Measurements from ENCODE around the gene MGLL. TPM values are rescaled to one million over a fixed set of nuclear protein-coding genes. Genes with fewer than 3 reads are reported as not detected.

The MGLL gene
- total RNA-seq, 1 experiment from 2014 or later, result 2.1 TPM

DNA sequence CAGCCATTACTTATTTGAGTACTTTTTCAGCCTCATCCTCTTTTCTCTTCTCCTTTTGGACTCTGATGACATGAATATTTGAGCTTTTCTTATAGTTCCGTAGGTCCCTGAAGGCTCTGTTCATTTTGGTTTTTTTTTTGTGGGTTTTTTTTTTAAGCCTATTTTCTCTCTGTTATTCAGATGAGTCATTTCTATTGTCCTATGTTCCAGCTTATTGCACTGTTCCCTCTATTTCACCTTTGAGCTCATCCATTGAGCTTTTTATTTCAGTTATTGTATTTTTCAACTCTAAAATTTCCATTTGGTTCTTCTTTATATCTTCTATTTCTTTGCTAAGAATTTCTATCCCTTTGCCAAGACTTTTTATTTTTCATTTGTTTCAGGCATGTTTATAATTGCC is 7.2 kb upstream of the MGLL start:
- Histone ChIP-seq H3K27me3 (ENCODE audit: control insufficient read depth, insufficient read depth, low read length) (no peaks in the 10 kb centered on the region), H3K36me3 (ENCODE audit: control insufficient read depth, insufficient read depth, low read length) (no peaks in the 10 kb centered on the region), H3K4me1 (ENCODE audit: control insufficient read depth, insufficient read depth, low read length) (no peaks in the 10 kb centered on the region), H3K4me3 (ENCODE audit: low read depth in 2 of 2, low read length in 2 of 2) (no peak overlapping the region), H3K9me3 (ENCODE audit: control insufficient read depth, insufficient read depth, low read depth, low read length) (peaks cover 22% of the 10 kb centered on the region; the same call in 1 of the 2 replicates), H3K27ac (ENCODE audit: low read length) (no peak overlapping the region)
- TF ChIP-seq, protein P1, sequence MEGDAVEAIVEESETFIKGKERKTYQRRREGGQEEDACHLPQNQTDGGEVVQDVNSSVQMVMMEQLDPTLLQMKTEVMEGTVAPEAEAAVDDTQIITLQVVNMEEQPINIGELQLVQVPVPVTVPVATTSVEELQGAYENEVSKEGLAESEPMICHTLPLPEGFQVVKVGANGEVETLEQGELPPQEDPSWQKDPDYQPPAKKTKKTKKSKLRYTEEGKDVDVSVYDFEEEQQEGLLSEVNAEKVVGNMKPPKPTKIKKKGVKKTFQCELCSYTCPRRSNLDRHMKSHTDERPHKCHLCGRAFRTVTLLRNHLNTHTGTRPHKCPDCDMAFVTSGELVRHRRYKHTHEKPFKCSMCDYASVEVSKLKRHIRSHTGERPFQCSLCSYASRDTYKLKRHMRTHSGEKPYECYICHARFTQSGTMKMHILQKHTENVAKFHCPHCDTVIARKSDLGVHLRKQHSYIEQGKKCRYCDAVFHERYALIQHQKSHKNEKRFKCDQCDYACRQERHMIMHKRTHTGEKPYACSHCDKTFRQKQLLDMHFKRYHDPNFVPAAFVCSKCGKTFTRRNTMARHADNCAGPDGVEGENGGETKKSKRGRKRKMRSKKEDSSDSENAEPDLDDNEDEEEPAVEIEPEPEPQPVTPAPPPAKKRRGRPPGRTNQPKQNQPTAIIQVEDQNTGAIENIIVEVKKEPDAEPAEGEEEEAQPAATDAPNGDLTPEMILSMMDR (IDR thresholded peaks at IDR 0.05), result no peak
- TF ChIP-seq POLR2AphosphoS5 (IDR thresholded peaks at IDR 0.05; ENCODE audit: low read depth, low read length) (no peak), TCF7L2 (IDR thresholded peaks at IDR 0.05; ENCODE audit: low read depth, low read length) (no peak), SIN3A (IDR thresholded peaks at IDR 0.05; ENCODE audit: borderline replicate concordance, insufficient read depth, low read depth, low read length) (no peak)
- TF ChIP-seq, protein P2, sequence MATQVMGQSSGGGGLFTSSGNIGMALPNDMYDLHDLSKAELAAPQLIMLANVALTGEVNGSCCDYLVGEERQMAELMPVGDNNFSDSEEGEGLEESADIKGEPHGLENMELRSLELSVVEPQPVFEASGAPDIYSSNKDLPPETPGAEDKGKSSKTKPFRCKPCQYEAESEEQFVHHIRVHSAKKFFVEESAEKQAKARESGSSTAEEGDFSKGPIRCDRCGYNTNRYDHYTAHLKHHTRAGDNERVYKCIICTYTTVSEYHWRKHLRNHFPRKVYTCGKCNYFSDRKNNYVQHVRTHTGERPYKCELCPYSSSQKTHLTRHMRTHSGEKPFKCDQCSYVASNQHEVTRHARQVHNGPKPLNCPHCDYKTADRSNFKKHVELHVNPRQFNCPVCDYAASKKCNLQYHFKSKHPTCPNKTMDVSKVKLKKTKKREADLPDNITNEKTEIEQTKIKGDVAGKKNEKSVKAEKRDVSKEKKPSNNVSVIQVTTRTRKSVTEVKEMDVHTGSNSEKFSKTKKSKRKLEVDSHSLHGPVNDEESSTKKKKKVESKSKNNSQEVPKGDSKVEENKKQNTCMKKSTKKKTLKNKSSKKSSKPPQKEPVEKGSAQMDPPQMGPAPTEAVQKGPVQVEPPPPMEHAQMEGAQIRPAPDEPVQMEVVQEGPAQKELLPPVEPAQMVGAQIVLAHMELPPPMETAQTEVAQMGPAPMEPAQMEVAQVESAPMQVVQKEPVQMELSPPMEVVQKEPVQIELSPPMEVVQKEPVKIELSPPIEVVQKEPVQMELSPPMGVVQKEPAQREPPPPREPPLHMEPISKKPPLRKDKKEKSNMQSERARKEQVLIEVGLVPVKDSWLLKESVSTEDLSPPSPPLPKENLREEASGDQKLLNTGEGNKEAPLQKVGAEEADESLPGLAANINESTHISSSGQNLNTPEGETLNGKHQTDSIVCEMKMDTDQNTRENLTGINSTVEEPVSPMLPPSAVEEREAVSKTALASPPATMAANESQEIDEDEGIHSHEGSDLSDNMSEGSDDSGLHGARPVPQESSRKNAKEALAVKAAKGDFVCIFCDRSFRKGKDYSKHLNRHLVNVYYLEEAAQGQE (IDR thresholded peaks at IDR 0.05; ENCODE audit: insufficient read depth in 1 of 2, low read depth in 2 of 2, low read length in 1 of 2), result no peak
- ChIA-PET CTCF (no interaction called here), POLR2A (no interaction called here)
- intact Hi-C loops (cut with micrococcal nuclease; ENCODE audit: unreplicated experiment), result loop anchor here (10.0 kb wide), 1 partner anchor 135 kb away; no protein-coding TSS in a partner anchor
- ATAC-seq (no peak), DNase-seq (ENCODE audit: low read depth, low spot score) (no peak)
- no TSS peak for BruUV-seq (replicated peaks)
- in situ Hi-C loops (cut with HindIII; ENCODE audit: low pct_unique_long_range_greater_than_20kb, low sequenced_read_pairs), result no loop called here

DNA sequence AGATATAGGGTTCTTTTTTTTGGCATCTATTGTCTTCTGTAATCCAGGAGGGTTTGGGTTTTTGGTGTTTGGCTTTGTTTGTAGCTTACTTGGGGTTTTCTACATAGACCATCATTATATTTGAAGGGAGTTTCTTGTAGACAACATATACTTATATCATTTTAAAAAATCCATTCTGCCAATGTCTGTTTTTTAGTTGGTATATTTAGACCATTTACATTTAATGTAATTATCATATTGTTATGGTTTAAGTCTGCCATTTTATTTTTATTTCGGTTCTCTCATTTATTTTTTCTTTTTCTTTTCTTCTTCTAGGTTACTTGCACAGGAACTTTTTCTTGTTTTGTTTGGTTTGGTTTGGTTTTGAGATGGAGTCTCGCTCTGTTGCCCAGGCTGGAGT is 5.5 kb upstream of the MGLL start:
- ATAC-seq, result no peak
- no TSS peak for BruUV-seq (replicated peaks)
- CTCF ChIA-PET, result no interaction called here
- no peak for DNase-seq (ENCODE audit: low read depth, low spot score)
- POLR2A ChIA-PET, result no interaction called here
- TF ChIP-seq TCF7L2 (IDR thresholded peaks at IDR 0.05; ENCODE audit: low read depth, low read length) (no peak), SIN3A (IDR thresholded peaks at IDR 0.05; ENCODE audit: borderline replicate concordance, insufficient read depth, low read depth, low read length) (no peak), POLR2AphosphoS5 (IDR thresholded peaks at IDR 0.05; ENCODE audit: low read depth, low read length) (no peak)
- TF ChIP-seq, protein P1 (IDR thresholded peaks at IDR 0.05), result no peak
- TF ChIP-seq, protein P2 (IDR thresholded peaks at IDR 0.05; ENCODE audit: insufficient read depth in 1 of 2, low read depth in 2 of 2, low read length in 1 of 2), result no peak
- Histone ChIP-seq H3K4me3 (ENCODE audit: low read depth in 2 of 2, low read length in 2 of 2) (no peak overlapping the region), H3K9me3 (ENCODE audit: control insufficient read depth, insufficient read depth, low read depth, low read length) (peaks cover 22% of the 10 kb centered on the region; the same call in 1 of the 2 replicates), H3K4me1 (ENCODE audit: control insufficient read depth, insufficient read depth, low read length) (no peaks in the 10 kb centered on the region), H3K27me3 (ENCODE audit: control insufficient read depth, insufficient read depth, low read length) (no peaks in the 10 kb centered on the region; the same call in 1 of the 2 replicates), H3K27ac (ENCODE audit: low read length) (no peak overlapping the region), H3K36me3 (ENCODE audit: control insufficient read depth, insufficient read depth, low read length) (no peaks in the 10 kb centered on the region)
- intact Hi-C loops (cut with micrococcal nuclease; ENCODE audit: unreplicated experiment) (loop anchor here (10.0 kb wide), 1 partner anchor 133 kb away; no protein-coding TSS in a partner anchor), in situ Hi-C loops (cut with HindIII; ENCODE audit: low pct_unique_long_range_greater_than_20kb, low sequenced_read_pairs) (no loop called here)
